HG03108 (cell line): ENCODE measurements around the gene NEK7.
A peak's percentile ranks its signal among the peaks of the same experiment; 100 is the strongest.
"Not testable (repeated sequence)": the region's sequence is repeated elsewhere in the genome, so short reads cannot be mapped to it uniquely, and the experiment has no call there.

Experiments used
- ATAC-seq: cut with Tn5 transposase; IDR thresholded peaks from one replicate; pipeline ENCODE4 v1.9.1; 2021; ENCODE audit warnings: moderate library complexity; ENCODE audit not compliant: unreplicated experiment

NEK7 gene

DNA sequence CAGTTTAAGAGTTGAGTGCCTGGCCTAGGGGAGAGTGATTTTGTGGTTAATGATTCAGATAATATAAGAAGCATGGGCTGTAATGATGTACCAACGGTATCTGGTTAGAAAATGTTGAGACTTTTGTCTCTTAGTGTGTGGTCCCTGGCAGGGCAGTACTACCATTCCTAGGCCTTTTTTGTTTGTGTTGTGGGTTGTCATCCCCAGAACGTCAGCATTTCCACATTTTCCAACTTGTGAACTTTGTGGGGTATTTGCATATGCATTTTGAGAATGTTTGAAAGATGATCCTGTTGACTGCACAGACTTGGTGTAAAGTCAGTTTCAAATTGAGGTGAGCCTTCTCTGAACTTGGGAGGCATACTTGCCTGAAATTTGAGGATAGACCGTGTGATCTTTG, 11.4 kb downstream of the NEK7 start:
- no peak for ATAC-seq

- ATAC-seq = no peak
These were observed 12.9 kb downstream of the NEK7 start for GRCh38 chr1:198169672-198170071.

- no peak for ATAC-seq
These were observed 15.1 kb downstream of the NEK7 start for GRCh38 chr1:198171667-198172540.

GRCh38 chr1:198173832-198174231, 17.0 kb downstream of the NEK7 start:
- no peak for ATAC-seq

DNA sequence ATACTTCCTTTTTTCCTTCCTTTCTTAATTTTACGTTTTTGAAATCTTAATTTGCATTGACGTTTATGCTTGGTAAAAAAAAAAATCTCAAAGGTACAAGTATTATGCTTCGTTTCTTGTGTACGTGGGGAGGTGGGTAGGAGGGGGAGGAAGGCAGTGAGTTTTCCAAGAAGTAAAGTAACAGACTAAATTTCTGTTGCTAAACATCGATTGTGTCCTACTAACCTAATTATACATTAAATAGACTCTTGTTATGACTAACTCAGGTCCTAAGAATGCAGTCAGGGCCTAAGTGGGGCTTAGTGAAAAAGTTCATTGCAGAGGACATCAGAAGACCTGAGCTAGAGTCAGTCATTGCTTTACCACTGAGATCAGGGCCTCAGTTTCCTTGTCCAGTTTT, 17.5 kb downstream of the NEK7 start:
- no peak for ATAC-seq

- peak; percentile 77 for ATAC-seq
These were observed 18.8 kb downstream of the NEK7 start for GRCh38 chr1:198175423-198176170.

GRCh38 chr1:198176179-198176578, 19.4 kb downstream of the NEK7 start:
- no peak for ATAC-seq

DNA sequence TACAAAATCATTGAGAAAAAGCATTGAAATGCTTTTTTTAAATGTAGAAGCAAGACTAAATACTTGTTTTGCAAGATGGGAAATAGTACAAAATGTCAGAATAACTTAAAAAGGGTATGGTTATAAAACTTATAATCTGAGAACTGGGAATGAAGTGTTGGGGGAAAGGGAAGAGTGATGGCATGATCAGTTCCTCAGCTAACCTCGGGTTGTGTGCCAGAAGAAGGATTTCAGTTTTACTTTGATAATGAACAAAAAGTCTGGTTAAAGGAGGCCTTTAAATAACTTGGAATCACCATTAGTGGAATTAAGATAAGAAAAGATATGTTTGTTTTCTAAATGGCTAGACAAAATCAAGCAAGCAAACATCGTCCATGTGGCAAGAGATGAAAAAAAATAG, 20.7 kb downstream of the NEK7 start:
- no peak for ATAC-seq

DNA sequence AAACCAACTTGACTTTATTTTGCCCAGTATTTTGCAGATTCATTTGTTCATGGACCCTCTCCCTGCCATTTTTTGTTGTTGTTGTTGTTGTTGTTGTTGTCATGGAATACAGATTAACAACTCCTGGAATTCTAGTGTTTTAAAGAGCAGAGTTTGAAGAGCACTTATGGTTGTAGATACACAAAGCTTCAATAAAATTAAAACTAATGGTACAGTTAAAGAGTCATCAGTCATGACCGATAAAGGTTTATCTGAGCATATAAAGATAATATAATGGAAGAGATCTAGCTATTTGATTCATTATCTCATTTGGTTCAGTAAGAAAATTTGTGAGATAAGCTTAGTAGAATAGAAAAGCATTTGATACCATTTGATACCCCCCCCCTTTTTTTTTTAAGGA, 21.8 kb downstream of the NEK7 start:
- no peak for ATAC-seq

- peak; percentile 31 for ATAC-seq
These were observed 22.8 kb downstream of the NEK7 start for GRCh38 chr1:198179556-198179981.

- ATAC-seq = no peak
These were observed 26.8 kb downstream of the NEK7 start for GRCh38 chr1:198183605-198184004.

DNA sequence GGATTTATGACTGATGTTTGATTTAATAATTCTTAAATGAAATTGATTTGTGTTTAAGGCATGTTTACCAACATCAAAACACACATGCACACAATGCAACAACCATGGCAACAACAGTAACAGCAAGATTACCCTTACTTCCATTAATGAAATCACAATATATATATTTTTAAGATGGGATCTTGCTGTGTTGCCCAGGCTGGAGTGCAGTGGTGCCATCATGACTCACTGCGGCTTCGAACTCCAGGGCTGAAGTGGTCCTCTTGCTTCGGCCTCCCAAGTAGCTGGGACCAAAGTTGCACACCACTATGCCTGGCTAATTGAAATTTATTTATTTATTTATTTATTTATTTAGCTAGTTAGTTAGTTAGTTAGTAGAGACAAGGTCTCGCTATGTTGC, 27.7 kb downstream of the NEK7 start:
- ATAC-seq = no peak

DNA sequence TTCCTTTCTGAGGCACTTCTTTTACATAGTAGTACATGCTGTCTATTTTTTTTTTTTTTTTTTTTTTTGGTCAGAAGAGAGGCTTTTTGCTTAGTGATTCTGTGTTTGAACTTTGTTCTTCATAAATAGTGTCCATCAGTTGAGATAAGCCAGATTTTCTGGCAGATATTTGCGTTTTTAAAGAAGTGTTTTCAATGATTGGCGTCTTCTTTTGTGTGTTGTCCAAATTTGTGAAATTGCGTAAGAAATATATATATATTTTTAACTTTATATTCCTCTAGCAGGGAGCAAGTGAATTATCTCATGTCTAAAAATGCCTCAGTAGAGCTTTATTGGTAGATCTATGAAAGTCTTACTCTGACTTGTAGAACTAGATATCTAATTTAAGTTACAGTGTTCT, 28.3 kb downstream of the NEK7 start:
- ATAC-seq = no peak

DNA sequence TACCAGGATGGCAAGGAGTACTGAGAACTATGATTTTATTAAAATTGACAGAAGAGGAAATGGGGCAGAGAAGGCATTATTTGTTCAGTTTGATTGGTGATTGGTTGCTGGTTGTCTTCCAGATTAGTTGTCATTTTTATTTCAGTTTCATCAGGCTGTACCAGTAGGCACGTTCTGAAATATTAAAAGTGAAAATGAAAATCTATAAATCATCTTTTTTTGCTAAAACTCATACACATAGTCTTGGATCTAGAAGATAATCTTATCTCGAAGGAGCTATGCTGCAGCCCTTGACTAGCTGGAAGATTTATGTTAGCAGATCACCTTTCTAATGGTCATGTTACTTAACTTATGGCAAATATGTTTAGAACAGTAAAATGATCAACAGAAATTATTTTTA, 29.0 kb downstream of the NEK7 start:
- ATAC-seq = no peak

GRCh38 chr1:198186916-198187580, 30.2 kb downstream of the NEK7 start:
- no peak for ATAC-seq

DNA sequence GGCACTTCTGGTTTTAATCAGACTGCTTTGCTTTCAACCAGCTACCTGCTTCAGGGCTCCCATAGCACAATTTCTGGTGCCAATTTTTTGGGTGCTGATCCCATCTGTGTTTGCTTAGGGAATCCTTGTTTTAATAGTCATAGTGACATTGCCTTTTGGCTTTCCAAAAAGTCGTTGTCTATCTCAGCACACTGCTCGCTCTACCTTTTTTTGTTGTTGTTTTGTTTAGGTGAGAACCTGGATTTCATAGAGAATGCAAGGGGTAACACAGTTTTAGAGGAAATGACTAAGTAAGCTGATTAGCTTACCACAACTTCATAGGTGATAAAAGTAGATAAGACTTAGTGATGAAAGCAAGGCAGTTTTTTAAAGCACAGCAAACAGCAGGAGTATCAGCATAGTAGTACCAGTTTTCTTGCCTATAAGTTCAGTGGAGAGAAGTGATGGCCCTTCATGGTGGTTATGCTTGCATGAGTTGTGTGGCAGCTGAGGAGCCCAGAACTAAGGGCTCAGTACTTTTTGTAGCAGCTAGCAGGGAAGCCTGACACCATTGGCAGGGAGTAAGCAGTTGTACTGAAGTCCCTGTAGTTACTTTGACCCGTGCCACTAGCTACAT, 31.3 kb downstream of the NEK7 start:
- no peak for ATAC-seq

- no peak for ATAC-seq
These were observed 34.3 kb downstream of the NEK7 start for GRCh38 chr1:198191117-198191516.

DNA sequence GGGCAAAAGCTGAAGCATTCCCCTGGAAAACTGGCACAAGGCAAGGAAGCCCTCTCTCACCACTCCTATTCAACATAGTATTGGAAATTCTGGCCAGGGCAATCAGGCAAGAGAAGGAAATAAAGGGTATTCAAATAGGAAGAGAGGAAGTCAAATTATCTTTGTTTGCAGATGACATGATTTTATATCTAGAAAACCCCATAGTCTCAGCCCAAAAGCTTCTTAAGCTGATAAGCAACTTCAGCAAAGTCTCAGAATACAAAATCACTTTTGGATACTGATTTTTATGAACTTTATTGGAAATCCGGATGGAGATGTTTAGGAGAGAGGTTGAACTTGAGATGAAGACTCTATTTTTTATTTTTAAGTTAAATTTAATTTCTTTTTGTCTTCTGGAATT, 37.1 kb downstream of the NEK7 start:
- ATAC-seq = not testable (repeated sequence)

- no peak for ATAC-seq
These were observed 39.8 kb downstream of the NEK7 start for GRCh38 chr1:198196630-198197029.

DNA sequence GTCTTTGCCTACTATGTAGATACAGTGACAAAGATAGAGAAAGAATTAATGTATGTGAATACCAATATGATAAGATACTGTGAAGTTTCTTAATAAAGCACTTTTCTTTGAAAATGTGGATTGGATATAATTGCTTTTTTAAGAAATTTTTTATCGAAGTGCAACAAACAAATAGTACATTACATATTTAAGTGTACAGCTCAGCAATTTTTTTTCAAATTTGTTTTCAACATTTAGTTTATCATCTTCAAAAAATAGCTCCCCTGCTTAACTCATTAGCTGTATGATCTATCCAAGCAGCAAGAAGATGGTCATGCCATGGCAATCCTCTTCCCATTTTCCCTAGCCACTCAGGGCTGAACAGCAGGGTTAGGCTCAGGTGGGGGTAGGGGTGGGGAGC, 40.5 kb downstream of the NEK7 start:
- no peak for ATAC-seq

- peak; percentile 40 for ATAC-seq
These were observed 42.3 kb downstream of the NEK7 start for GRCh38 chr1:198199105-198199504.
